GM18520 (cell line): ENCODE data around the gene LAMC3.
"Not testable (repeated sequence)": the region's sequence is repeated elsewhere in the genome, so short reads cannot be mapped to it uniquely, and the experiment has no call there.

Experiments used
- ATAC-seq: cut with Tn5 transposase; IDR thresholded peaks from one replicate; pipeline ENCODE4 v1.9.1; 2021; ENCODE audit not compliant: unreplicated experiment

Gene LAMC3

DNA sequence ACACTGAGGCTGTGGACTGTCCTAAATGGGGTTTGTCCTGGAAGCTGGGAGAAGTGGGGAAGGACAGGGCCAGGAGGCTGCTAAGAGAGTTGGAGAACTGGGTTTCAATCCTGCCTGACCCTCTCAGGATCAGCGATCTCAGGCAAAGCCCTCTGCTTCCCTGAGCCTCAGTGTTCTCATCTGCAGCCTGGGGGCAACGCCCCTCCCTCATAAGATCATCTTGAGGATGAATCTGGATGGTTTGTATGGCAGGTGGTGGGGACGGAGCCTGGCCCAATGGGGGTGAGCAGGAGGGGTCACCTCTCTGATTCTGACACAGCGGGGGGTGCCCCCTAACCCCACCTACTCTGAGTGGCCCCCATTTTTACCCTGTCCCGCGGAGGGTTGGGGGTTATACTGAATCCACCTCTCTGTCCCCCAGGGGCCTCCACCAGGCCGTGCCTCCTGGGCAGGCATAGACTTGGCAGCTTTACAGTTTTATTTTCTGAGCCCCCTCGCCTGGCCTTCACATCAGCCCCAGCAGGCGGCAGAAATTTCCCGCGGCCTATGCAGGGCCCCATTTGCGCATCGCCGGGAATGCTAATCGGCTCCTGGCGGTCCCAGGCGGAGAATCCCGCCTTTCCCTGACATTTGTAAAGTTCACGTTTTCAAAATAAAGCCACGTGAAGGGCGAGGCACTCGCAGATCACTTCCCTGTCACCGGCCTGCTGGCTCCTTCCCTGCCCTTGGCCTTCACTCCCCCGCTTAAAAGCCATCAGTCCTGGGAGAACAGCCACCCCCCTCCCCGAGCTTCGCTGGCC, 17.8 kb upstream of the LAMC3 start:
- no peak for ATAC-seq

- no peak for ATAC-seq
These were observed 16.9 kb upstream of the LAMC3 start for GRCh38 chr9:130991778-130992681.

- ATAC-seq, result no peak
These were observed 16.3 kb upstream of the LAMC3 start for GRCh38 chr9:130992682-130993032.

DNA sequence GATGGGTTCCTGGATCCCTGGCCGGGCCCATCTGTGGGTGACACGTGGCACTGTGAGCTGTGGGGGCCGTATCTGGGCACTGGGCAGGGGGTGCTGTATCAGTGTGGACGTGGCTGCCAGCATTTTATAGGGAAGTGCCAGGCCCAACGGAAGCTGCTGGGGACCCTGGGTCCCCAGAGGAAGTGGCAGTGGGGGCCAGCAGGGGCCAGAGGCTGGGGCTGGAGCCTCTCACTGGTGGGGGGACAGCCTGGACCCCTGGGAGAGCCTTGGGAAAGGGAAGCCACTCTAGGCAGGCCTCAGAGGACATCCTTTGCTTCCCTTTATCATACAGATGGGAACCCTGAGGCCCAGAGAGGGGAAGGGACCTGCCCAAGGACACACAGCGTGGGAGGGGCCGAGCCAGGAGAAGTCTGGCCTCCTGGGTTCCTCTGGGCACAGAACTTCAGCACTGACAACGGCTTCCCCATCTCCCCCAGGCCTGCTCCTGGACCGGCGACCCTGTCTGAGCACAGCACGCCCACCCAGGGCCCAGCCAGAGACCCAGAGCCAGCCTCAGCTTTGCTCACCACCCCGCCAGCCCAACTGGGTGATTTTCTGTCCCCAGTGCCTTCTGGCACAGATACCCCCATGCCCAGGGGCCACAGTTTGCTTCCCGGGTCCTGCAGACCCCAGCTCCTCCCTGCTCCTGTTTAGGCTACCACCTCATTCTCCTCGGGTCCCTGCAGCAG, 15.5 kb upstream of the LAMC3 start:
- no peak for ATAC-seq

DNA sequence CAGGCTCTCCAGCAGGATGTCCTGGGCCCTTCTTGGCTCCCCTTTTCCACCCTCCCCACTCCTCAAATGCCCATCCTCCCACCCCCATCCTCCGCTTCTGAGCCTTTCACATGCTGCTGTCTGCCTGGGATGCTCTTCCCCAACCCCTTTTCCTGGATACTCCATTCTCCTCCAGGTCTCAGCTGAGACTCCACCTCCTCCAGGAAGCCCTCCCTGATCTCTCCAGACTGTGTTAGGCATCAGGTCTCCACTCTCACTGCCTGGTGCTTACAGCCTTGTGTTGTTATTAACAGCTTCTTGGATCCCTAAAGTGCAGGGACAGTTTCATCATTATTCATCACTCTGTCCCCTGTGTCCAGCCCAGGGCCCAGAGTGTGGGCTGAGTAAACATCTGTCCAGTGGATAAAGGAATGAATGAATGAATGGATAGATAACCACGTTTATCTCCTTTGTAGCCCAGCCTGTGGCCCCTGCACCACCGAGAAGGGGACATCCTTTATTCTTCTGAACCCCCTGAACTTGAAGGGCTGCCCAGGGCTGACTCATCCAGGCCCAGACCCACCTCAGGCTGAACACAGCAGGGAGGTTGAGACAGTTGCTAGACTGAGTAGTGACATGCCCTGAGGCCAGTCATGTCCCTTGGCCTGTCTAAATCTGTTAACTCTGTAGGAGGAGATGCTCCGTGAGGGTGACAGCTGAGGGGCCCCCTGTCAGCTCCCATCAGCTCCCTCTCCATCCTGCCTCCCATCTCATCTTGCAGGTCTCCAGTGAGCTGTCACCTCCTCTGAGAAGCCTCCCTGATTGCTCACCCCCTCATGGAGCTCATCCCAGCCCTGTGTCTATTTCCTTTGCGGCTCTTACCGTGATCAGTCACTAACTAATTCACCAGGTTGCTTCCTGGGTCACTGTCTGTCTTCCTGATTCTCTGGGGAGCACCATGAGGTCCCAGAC, 14.6 kb upstream of the LAMC3 start:
- no peak for ATAC-seq

- ATAC-seq, result no peak
These were observed 13.6 kb upstream of the LAMC3 start for GRCh38 chr9:130995086-130996011.

GRCh38 chr9:130996205-130996604, 12.8 kb upstream of the LAMC3 start:
- ATAC-seq, result no peak

DNA sequence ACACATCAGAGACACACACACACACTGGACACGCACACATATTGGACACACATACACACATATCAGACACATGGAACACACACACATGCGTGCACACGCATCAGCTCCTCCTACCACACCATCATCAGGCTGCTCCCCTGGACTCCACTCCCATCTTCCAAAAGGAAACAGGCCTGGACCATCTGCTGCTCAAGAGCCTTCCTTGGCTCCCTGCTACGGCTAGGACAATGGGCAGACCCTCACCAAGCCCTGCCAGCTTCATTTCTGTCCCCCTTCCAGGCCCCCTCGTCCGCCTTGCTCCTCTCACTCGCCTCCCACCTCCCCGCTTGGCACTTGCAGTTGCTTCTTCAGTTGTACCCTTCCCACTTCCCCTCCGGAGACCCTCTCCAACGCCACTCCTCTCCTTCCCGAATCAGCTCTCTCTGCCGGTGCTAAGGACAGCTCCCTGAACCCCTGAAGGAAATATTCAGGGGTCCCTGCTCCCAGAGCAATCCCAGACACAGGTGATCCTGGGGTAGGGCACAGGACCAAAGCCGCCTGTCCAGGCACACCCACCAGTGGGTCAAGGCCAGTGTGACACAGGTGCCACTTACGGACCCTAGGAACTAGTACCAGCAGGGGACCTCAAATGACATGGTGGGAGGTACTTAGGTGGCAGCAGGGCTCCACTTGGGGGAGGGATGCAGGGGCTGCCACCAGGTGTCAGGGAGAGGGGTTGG, 12.1 kb upstream of the LAMC3 start:
- ATAC-seq, result no peak

GRCh38 chr9:130997395-130997684, 11.6 kb upstream of the LAMC3 start:
- no peak for ATAC-seq

- ATAC-seq, result no peak
These were observed 10.9 kb upstream of the LAMC3 start for GRCh38 chr9:130997925-130998596.

DNA sequence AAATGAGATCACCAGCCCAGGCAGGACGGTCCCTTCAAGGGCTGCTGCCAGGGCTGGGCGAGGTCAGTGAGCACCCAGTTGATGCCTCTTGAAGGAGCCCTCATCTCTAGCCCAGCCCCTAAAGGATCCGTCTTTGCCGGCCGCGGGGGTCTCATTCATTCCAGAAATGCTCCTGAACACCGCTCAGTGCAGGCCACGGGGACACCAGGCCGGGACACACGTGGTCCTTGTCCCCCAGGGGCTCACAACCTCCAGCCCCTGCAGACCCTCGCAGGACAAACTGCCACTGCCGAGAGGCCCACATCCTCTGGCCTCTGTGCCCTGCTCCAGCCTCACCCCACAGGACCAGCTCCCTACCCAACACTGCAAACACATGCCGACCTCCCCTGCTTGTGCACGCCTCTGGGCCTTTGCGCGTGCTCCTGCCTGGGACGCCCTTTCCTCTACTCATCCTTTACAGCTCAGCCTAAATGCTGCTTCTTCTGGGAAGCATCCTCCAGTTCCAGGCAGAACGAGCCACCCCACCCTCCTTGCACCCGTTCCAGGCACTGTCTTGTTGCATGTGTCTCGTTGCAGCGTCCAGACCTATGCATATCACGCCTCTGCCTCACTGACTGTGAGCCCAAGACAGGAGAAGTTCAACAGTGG, 10.3 kb upstream of the LAMC3 start:
- ATAC-seq, result no peak

DNA sequence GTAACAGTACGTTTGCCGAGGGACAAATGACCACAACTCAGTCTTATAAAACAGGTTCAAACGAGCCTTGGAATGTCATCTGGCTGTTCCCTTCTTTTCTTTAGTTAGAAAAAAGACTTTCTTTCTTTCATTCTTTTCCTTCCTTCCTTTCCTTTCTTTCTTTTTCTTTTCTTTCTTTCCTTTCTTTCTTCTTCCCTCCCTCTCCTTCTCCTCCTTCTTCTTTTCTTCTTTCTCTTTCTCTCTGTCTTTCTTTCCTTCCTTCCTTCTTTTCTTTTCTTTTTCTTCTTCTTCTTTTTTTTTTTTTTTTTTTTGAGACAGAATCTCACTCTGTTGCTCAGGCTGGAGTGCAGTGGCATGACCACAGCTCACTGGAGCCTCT, 9.7 kb upstream of the LAMC3 start:
- no peak for ATAC-seq

DNA sequence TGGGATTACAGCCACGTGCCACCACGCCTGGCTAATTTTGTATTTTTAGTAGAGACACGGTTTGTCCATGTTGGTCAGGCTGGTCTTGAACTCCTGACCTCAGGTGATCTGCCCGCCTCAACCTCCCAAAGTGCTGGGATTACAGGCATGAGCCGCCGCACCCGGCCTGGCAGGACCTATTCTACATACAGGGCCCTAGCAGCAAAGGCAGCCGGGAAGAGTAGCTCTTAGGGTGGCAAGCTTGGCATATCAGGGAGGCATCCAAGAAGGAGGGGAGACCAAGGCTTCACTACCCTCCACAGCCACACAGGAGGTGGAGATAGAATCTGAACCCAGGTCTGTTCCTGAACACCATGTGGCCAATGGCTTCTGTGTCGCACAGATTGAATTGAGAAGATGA, 8.4 kb upstream of the LAMC3 start:
- ATAC-seq, result not testable (repeated sequence)

DNA sequence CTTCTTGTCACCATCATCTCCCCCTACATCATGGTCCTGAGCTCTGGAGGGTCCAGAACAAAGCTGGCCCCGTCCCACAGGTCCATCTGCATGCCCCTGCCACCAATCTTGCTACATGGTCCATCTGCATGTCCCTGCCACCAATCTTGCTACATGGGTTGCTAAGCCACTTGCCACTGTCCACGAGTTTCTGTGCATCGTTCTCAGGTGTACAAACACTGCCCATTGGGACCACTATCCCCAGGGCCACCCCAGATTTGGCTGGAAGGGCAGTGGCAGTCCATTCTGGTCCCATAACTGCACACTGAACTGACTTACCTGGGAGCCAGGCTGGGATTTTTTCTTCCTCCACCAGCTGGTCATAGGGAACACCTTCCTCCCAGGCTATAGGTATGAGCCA, 8.0 kb upstream of the LAMC3 start:
- no peak for ATAC-seq

DNA sequence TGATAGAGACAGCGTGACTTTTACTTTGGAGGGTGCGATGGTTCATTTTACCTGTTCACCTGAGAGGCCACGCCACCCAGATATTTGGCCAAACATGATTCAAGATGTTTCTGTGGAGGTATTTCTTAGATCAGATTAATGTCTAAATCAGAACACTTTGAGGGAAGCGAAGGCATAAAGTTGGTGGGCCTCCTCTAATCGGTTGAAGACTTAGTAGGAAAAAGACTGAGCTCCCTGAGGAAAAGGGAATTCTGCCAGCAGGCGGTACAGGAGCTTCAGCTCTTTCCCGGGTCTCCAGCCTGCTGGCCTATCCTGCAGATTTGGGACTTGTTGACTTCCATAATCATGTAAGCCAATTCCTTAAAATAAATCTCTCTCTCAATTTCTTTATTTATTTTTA, 7.0 kb upstream of the LAMC3 start:
- ATAC-seq, result no peak

- no peak for ATAC-seq
These were observed 2.4 kb upstream of the LAMC3 start for GRCh38 chr9:131006601-131007000.

DNA sequence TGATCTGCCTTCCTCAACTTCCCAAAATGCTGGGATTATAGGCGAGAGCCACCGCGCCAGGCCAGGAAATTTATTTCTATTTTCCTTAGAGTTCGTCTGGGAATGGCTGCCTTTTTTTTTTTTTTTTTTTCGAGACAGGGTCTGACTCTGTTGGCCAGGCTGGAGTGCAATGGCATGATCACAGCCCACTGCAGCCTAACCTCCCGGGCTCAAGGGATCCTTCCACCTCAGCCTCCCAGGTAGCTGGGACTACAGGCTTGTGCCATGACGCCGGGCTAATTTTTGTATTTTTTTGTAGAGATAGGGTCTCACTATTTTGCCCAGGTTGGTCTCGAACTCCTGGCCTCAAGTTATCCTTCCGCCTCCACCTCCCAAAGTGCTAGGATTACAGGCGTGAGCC, 888 bp upstream of the LAMC3 start:
- ATAC-seq, result no peak

DNA sequence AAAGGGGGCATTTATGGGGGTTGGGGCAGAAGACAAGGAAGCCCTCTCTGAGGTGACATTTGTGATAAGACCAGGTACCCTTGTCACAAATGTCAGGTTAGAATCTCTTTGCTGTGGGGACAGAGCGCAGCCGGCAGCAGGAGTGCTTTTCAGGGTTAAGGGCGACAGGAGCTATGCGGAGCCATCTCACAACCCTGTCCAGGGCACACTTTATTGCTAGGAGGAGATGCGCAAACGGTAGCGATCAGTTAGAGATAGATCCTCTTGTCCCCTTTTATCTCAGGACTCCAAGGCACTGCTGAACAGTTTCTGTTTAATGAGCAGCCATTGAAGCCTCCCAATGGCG, 438 bp upstream of the LAMC3 start:
- ATAC-seq, result no peak
